GM10248 (cell line): ENCODE results near the gene SDK2.

Experiments
- CTCF ChIA-PET: fragments of 300-600 bp; sonication (Branson Sonifier 250); formaldehyde crosslinking; extraction: SDS; loops from one replicate; lab custom pipeline; 2021; ENCODE audit warnings: antibody characterized with exemption; lab: Yijun Ruan, JAX
- POLR2A ChIA-PET: fragments of 350-650 bp; sonication (Branson Sonifier 250); formaldehyde crosslinking; extraction: SDS; loops from one replicate; lab custom pipeline; 2020; ENCODE audit warnings: antibody characterized with exemption; lab: Yijun Ruan, JAX
- DNase-seq: peaks from one replicate; pipeline ENCODE4 v3.0.0; 2012; ENCODE audit errors: extremely low spot score
- TF ChIP-seq, protein P1 (sequence below): IDR thresholded peaks from 2 replicates; pipeline ENCODE4 v1.5.1; 2012; ENCODE audit warnings: mild to moderate bottlenecking, low read depth; ENCODE audit errors: extremely low read depth, missing control alignments, control extremely low read depth

The SDK2 gene

DNA sequence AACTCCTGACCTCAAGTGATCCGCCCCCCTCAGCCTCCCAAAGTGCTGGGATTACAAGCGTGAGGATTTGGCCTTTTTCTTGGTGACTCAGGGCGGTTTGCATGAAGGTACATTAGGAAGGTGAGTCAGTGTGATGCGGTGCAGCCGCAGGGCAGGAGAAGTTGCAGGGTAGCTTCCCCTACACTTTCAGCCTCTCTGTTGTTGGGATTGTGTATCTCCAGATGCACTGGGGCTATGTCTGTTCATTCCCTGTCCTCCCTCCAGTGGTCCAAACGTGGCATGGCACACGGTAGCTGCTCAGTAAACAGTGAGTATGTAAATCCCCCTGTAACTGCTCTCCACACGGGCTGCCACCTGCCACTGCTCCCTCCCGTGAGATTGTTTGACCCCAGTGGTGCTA, 223.3 kb downstream of the SDK2 start:
- POLR2A ChIA-PET: no interaction called here
- CTCF ChIA-PET: interaction anchor here (0.8 to 2.1 kb wide), 3 partner anchors 9 to 12 kb away, joined by 3 to 6 read pairs (median 4); no protein-coding TSS in a partner anchor

DNA sequence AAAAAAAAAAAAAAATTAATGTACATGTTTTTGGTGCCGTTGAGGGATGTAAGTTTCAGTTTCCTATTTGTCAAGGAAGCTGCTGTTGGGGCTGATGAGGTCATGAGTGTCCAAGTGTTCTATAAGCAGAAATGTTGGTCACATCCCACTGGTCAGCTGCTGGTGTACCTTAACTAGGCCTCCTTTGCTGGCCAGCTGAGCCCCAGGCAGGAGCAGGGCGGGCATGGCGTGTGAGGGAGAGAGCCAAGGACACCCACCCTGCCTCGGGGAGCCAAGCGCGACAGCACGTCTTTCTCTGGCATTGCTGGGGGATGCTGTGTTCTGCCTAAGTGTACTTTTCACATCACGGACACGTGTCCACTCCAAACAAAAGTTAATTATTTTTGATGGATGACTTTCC, 224.4 kb downstream of the SDK2 start:
- ChIA-PET CTCF (interaction anchor here (1.1 to 2.1 kb wide), 4 partner anchors 10 to 537 kb away, joined by 3 to 6 read pairs (median 4); no protein-coding TSS in a partner anchor), POLR2A (no interaction called here)
- TF ChIP-seq, protein P1, sequence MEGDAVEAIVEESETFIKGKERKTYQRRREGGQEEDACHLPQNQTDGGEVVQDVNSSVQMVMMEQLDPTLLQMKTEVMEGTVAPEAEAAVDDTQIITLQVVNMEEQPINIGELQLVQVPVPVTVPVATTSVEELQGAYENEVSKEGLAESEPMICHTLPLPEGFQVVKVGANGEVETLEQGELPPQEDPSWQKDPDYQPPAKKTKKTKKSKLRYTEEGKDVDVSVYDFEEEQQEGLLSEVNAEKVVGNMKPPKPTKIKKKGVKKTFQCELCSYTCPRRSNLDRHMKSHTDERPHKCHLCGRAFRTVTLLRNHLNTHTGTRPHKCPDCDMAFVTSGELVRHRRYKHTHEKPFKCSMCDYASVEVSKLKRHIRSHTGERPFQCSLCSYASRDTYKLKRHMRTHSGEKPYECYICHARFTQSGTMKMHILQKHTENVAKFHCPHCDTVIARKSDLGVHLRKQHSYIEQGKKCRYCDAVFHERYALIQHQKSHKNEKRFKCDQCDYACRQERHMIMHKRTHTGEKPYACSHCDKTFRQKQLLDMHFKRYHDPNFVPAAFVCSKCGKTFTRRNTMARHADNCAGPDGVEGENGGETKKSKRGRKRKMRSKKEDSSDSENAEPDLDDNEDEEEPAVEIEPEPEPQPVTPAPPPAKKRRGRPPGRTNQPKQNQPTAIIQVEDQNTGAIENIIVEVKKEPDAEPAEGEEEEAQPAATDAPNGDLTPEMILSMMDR: no peak
- no peak for DNase-seq

More for the DNA sequence above, 223.3 kb downstream of the SDK2 start:
- DNase-seq: no peak
- TF ChIP-seq, protein P1: no peak

DNA sequence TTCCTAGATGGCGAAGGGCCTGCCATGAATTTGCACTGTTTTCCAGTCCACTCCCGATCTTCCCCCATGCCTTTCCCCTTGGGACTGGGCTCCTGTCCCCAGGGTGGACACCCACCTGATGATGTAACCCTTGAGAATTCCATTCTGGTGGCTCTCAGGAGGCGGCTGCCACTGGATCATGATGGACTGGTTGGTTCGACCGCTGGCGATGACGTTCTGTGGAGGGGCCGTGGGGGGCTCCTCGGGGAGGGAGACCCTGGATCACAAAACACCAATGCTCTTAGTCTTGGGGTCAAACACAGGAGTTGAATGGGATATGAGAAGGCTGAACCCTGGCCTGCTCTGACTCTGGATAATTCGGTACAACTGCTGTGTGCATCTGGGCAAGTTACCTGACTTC, 225.2 kb downstream of the SDK2 start:
- TF ChIP-seq, protein P1: no peak
- POLR2A ChIA-PET: no interaction called here
- CTCF ChIA-PET: interaction anchor here (1.1 to 1.4 kb wide), 2 partner anchors 10 to 538 kb away, joined by 3 to 4 read pairs; no protein-coding TSS in a partner anchor
- no peak for DNase-seq

DNA sequence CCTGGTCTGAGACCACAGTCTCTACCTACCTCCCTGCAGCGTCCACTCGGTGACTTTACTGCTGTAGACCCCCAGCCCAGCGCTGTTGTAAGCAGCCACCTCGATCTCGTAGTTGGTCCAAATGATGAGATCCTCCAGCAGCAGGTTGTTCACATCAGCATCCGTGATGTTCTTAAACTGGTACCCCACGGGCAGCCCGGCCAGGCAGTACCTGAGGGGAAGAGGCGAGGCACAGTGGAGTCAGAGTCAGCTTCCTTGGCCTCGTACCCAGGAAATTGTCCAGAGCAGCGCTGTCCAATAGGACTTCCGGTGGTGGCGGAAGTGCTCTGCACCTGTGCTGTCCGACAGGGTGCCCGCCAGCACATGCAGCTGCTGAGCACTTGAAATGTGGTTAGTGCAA, 228.5 kb downstream of the SDK2 start:
- ChIA-PET POLR2A (no interaction called here), CTCF (interaction anchor here (2.5 kb wide), 1 partner anchor 13 kb away, joined by 10 read pairs; no protein-coding TSS in a partner anchor)
- TF ChIP-seq, protein P1: no peak
- no peak for DNase-seq

DNA sequence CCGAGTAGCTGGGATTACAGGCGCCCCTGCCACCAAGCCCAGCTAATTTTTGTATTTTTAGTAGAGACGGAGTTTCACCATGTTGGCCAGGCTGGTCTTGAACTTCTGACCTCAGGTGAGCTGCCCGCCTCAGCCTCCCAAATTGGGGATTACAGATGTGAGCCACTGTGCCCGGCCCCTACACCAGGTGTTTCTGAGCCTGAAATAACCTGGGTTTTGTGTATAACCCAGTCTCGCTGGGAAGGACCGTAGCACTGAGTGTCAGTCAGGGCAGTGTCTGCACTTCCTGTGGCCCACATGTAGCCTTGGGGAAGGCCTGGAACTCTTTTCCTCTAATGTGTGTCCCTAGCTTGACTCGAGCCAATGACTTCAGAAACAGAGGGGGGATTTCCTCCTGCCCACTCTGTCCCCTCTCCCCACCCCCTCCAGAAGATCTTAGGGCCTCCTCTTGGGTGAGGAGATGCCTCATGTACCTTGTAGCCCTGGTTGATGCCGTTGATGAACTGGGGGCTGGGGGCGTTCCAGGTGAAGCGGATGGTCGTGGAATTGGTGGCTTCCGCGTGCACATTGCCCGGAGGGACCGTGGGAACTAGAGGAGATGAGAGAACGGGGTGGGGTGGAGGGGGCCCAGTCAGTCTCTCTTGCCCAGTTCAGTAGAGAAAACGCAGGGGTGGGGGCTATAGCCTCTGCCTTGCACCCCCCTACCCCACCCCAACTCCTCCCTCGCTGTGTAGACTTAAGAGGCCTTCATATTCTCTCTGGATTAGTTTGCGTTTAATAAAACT, 229.9 kb downstream of the SDK2 start:
- POLR2A ChIA-PET: interaction anchor here (0.7 kb wide), 1 partner anchor 374 kb away, joined by 4 read pairs; no protein-coding TSS in a partner anchor

DNA sequence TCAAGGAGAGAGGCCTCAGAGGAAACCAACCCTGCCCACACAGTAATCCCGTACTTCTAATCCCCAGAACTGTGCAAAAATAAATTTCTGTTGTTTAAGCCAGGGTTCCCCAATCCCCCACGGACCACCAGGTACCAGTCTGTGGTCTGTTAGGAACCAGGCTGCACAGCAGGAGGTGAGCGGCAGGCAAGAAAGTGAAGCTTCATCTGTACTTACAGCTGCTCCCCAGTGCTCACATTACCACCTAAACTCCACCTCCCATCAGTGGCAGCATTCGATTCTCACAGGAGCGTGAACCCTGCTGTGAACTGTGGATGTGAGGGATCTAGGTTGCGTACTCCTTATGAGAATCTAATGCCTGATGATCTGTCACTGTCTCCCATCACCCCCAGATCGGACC, 231.3 kb downstream of the SDK2 start:
- DNase-seq: no peak
- POLR2A ChIA-PET: no interaction called here
- TF ChIP-seq, protein P1: no peak
- CTCF ChIA-PET: interaction anchor here (1.0 kb wide), 1 partner anchor 15 kb away, joined by 3 read pairs; no protein-coding TSS in a partner anchor

More for the DNA sequence above, 229.9 kb downstream of the SDK2 start:
- TF ChIP-seq, protein P1: no peak
- CTCF ChIA-PET: interaction anchor here (2.5 kb wide), 1 partner anchor 15 kb away, joined by 10 read pairs; no protein-coding TSS in a partner anchor
- DNase-seq: no peak
